IMR-90 (cell line): ENCODE measurements around the gene DHRS7. TPM values are rescaled to one million over a fixed set of nuclear protein-coding genes. Genes with fewer than 3 reads are reported as not detected.

ENCODE experiments used
- ATAC-seq: fragments of 200-7000 bp; cut with Tn5 transposase; 2 replicates; pipeline ENCODE4 v1.9.1; 2020; ENCODE audit warnings: low read depth, mild to moderate bottlenecking, moderate library complexity
- BruUV-seq: library from RNA; stranded (reverse); fragments of 400-500 nt; replicated peaks from 2 replicates; lab custom pipeline; 2021; lab: Mats Ljungman, UMichigan
- CTCF ChIA-PET: fragments of 300-600 bp; formaldehyde crosslinking; extraction: SDS; loops from one replicate; lab custom pipeline; 2021; ENCODE audit warnings: antibody characterized with exemption; lab: Yijun Ruan, JAX
- POLR2A ChIA-PET: fragments of 300-600 bp; sonication (Branson Sonifier 250); formaldehyde crosslinking; loops from one replicate; lab custom pipeline; 2022; ENCODE audit warnings: antibody characterized with exemption; ENCODE audit not compliant: unreplicated experiment; lab: Charles Lee
- DNase-seq: peaks from one replicate; pipeline ENCODE4 v3.0.0; 2013
- H2AFZ ChIP-seq: replicated peaks from 2 replicates; pipeline ENCODE3; 2013; ENCODE audit warnings: low read length, mild to moderate bottlenecking; ENCODE audit not compliant: poor library complexity
- H2AK5ac ChIP-seq: 2 replicates; pipeline ENCODE4 v1.6.1; 2013; ENCODE audit warnings: low read depth, low read length, inconsistent platforms
- H2AK9ac ChIP-seq: replicated peaks from 2 replicates; pipeline ENCODE3; 2013; ENCODE audit warnings: mild to moderate bottlenecking, low read depth, low read length, moderate library complexity; ENCODE audit not compliant: poor library complexity
- H2BK120ac ChIP-seq: 2 replicates; pipeline ENCODE4 v1.6.1; 2013; ENCODE audit warnings: low read depth, low read length, inconsistent platforms
- H2BK15ac ChIP-seq: 3 replicates; pipeline ENCODE4 v1.6.1; 2013; ENCODE audit warnings: low read depth, low read length, inconsistent platforms
- H2BK20ac ChIP-seq: 2 replicates; pipeline ENCODE4 v1.6.1; 2013; ENCODE audit warnings: low read depth, mild to moderate bottlenecking, inconsistent platforms, low read length, moderate library complexity
- H2BK5ac ChIP-seq: 2 replicates; pipeline ENCODE4 v1.6.1; 2013; ENCODE audit warnings: mild to moderate bottlenecking, low read depth, low read length, inconsistent platforms; ENCODE audit not compliant: poor library complexity, severe bottlenecking
- H3K14ac ChIP-seq: replicated peaks from 2 replicates; pipeline ENCODE4 v1.6.1; 2013; ENCODE audit warnings: low read depth, low read length, inconsistent platforms
- H3K18ac ChIP-seq: 2 replicates; pipeline ENCODE4 v1.6.1; 2013; ENCODE audit warnings: low read depth, low read length, control low read depth
- H3K23ac ChIP-seq: 2 replicates; pipeline ENCODE4 v1.6.1; 2013; ENCODE audit warnings: low read depth, low read length, inconsistent platforms
- H3K27ac ChIP-seq: 2 replicates; pipeline ENCODE4 v1.5.1; 2013; ENCODE audit warnings: mild to moderate bottlenecking, control low read depth, low read length; ENCODE audit not compliant: insufficient read depth
- H3K27me3 ChIP-seq: 2 replicates; pipeline ENCODE4 v1.6.1; 2013; ENCODE audit warnings: low read length; ENCODE audit not compliant: control insufficient read depth, insufficient read depth
- H3K36me3 ChIP-seq: 2 replicates; pipeline ENCODE4 v1.6.1; 2013; ENCODE audit warnings: low read length, mixed read lengths; ENCODE audit not compliant: control insufficient read depth, insufficient read depth
- H3K4ac ChIP-seq: 2 replicates; pipeline ENCODE4 v1.6.1; 2013; ENCODE audit warnings: low read depth, low read length, inconsistent platforms
- H3K4me1 ChIP-seq: 2 replicates; pipeline ENCODE4 v1.6.1; 2013; ENCODE audit warnings: low read length, mixed read lengths; ENCODE audit not compliant: control insufficient read depth, insufficient read depth
- H3K4me2 ChIP-seq: 2 replicates; pipeline ENCODE4 v1.6.1; 2013; ENCODE audit warnings: low read depth, mild to moderate bottlenecking, control low read depth, low read length, moderate library complexity
- H3K4me3 ChIP-seq: 2 replicates; pipeline ENCODE4 v1.5.1; 2013; ENCODE audit warnings: low read depth, mild to moderate bottlenecking, control low read depth, low read length, moderate library complexity; ENCODE audit not compliant: insufficient read depth
- H3K56ac ChIP-seq: 2 replicates; pipeline ENCODE4 v1.6.1; 2013; ENCODE audit warnings: low read length, inconsistent platforms; ENCODE audit not compliant: insufficient read depth; ENCODE audit errors: extremely low read depth
- H3K79me1 ChIP-seq, 2 experiments: 2 replicates each; pipeline ENCODE4 v1.6.1; 2013; ENCODE audit warnings: low read length in 2 of 2, inconsistent platforms in 1 of 2, low read depth in 1 of 2
- H3K9ac ChIP-seq: 2 replicates; pipeline ENCODE4 v1.6.1; 2013; ENCODE audit warnings: low read depth, low read length, control low read depth
- H3K9me1 ChIP-seq: 2 replicates; pipeline ENCODE4 v1.6.1; 2013; ENCODE audit warnings: low read length, inconsistent platforms; ENCODE audit not compliant: insufficient read depth
- H3K9me3 ChIP-seq: 2 replicates; pipeline ENCODE4 v1.6.1; 2013; ENCODE audit warnings: low read length; ENCODE audit not compliant: control insufficient read depth, insufficient read depth
- H4K20me1 ChIP-seq: 2 replicates; pipeline ENCODE4 v1.6.1; 2013; ENCODE audit warnings: low read length, inconsistent platforms; ENCODE audit not compliant: insufficient read depth
- H4K5ac ChIP-seq: 2 replicates; pipeline ENCODE4 v1.6.1; 2013; ENCODE audit warnings: mild to moderate bottlenecking, low read depth, low read length, control low read depth
- H4K8ac ChIP-seq, 2 experiments: 2 replicates each; pipeline ENCODE4 v1.6.1; 2013; ENCODE audit warnings: low read depth in 2 of 2, low read length in 2 of 2, control low read depth in 1 of 2, inconsistent platforms in 1 of 2
- H4K91ac ChIP-seq: 2 replicates; pipeline ENCODE4 v1.6.1; 2013; ENCODE audit warnings: low read depth, low read length, inconsistent platforms; ENCODE audit not compliant: insufficient read depth
- BHLHE40 ChIP-seq: fragments of 150-350 bp; IDR thresholded peaks from 2 replicates; pipeline ENCODE4 v1.6.1; 2016; ENCODE audit warnings: mild to moderate bottlenecking, low read depth, low read length
- CEBPB ChIP-seq: IDR thresholded peaks from 2 replicates; pipeline ENCODE4 v1.6.1; 2012; ENCODE audit warnings: low read depth, low read length, improper control_type of control experiment
- CHD1 ChIP-seq: IDR thresholded peaks from 2 replicates; pipeline ENCODE4 v1.6.1; 2012; ENCODE audit warnings: low read depth, low read length, improper control_type of control experiment
- ELK1 ChIP-seq: fragments of 150-350 bp; IDR thresholded peaks from 2 replicates; pipeline ENCODE4 v1.6.1; 2016; ENCODE audit warnings: low read depth, mild to moderate bottlenecking, low read length, moderate library complexity, borderline replicate concordance
- FOS ChIP-seq: fragments of 150-350 bp; IDR thresholded peaks from 2 replicates; pipeline ENCODE4 v1.6.1; 2016; ENCODE audit warnings: low read depth, low read length
- MAFK ChIP-seq: IDR thresholded peaks from 2 replicates; pipeline ENCODE4 v1.6.1; 2012; ENCODE audit warnings: low read depth, low read length, improper control_type of control experiment
- MXI1 ChIP-seq: IDR thresholded peaks from 2 replicates; pipeline ENCODE4 v1.6.1; 2012; ENCODE audit warnings: low read depth, mild to moderate bottlenecking, low read length, moderate library complexity, borderline replicate concordance
- NFE2L2 ChIP-seq: fragments of 150-350 bp; IDR thresholded peaks from 2 replicates; pipeline ENCODE4 v1.6.1; 2016; ENCODE audit warnings: low read depth, mild to moderate bottlenecking, low read length
- RAD21 ChIP-seq: IDR thresholded peaks from 2 replicates; pipeline ENCODE4 v1.6.1; 2012; ENCODE audit warnings: low read length, improper control_type of control experiment
- RCOR1 ChIP-seq: IDR thresholded peaks from 2 replicates; pipeline ENCODE4 v1.6.1; 2012; ENCODE audit warnings: mild to moderate bottlenecking, low read length, improper control_type of control experiment; ENCODE audit not compliant: insufficient replicate concordance
- SMC3 ChIP-seq: fragments of 150-350 bp; IDR thresholded peaks from 2 replicates; pipeline ENCODE4 v1.6.1; 2016; ENCODE audit warnings: low read depth, mild to moderate bottlenecking, antibody characterized with exemption, low read length, moderate library complexity
- USF2 ChIP-seq: fragments of 150-350 bp; IDR thresholded peaks from 2 replicates; pipeline ENCODE4 v1.6.1; 2017; ENCODE audit warnings: mild to moderate bottlenecking, antibody characterized with exemption, low read length, low read depth
- WGBS, 2 experiments: methylation state at CpG; one replicate each; pipeline versions ENCODE4 v1.1.5 to v1.1.7; 2013; ENCODE audit warnings: missing lambda C conversion rate in 2 of 2; ENCODE audit not compliant: insufficient read length in 1 of 2; ENCODE audit errors: extremely low coverage in 2 of 2; 5-methylcytosine and 5-hydroxymethylcytosine counted together
- dilution Hi-C: fragments of 300-500 bp; cut with HindIII; formaldehyde crosslinking; loops from one replicate; pipeline ENCODE4 v1.14.3; 2018; ENCODE audit warnings: low sequenced_read_pairs; ENCODE audit not compliant: unreplicated experiment
- in situ Hi-C: fragments of 300-500 bp; cut with MboI; formaldehyde crosslinking; loops from 3 replicates; pipeline ENCODE4 v1.14.3; 2019; ENCODE audit warnings: low sequenced_read_pairs, inconsistent platforms, mixed read lengths
- intact Hi-C: fragments of 100-400 bp; cut with micrococcal nuclease; formaldehyde crosslinking; loops from 2 replicates; pipeline ENCODE4 v1.10.0; 2022
- polyA plus RNA-seq, 3 experiments: library from polyadenylated mRNA; depleted of rRNA; stranded (reverse); fragments of >200 nt; gene quantifications; 2 replicates each; pipeline ENCODE4 v1.2.3, GENCODE V29; 2012; ENCODE audit warnings: low replicate concordance in 1 of 3
- total RNA-seq: library from RNA; depleted of rRNA; stranded (reverse); fragments of >200 nt; gene quantifications from 2 replicates; pipeline ENCODE4 v1.2.3, GENCODE V29; 2012

Gene DHRS7
- total and polyA plus RNA-seq, 2 of the 4 experiments (the other 2 are of a cell fraction) = 30.3 to 50.2 TPM

- no peak overlapping the region for H2AK9ac ChIP-seq
- WGBS, 2 experiments = 78% methylated on average over 3 of the region's 4 CpGs; no CpG with 5 or more reads in 1 of the 2 experiments
- H3K4ac ChIP-seq = no peak overlapping the region
- TF ChIP-seq CEBPB = no peak
- no peak for TF ChIP-seq BHLHE40
- no peak for TF ChIP-seq USF2
- TF ChIP-seq NFE2L2 = no peak
- TF ChIP-seq ELK1 = no peak
- no peak for TF ChIP-seq FOS
- TF ChIP-seq SMC3 = no peak
- TF ChIP-seq MAFK = no peak
- no peak for TF ChIP-seq MXI1
- TF ChIP-seq RCOR1 = no peak
- TF ChIP-seq CHD1 = no peak
- TF ChIP-seq RAD21 = no peak
- no peak overlapping the region for H3K4me3 ChIP-seq
- H2BK15ac ChIP-seq = no peak overlapping the region
- H3K4me1 ChIP-seq = no peaks in the 10 kb centered on the region
- dilution Hi-C loops (no loop called here), in situ Hi-C loops (no loop called here), intact Hi-C loops (loop anchor here (2.0 kb wide), 1 partner anchor 367 kb away; no protein-coding TSS in a partner anchor)
- BruUV-seq = no TSS peak
- POLR2A ChIA-PET = no interaction called here
- H3K23ac ChIP-seq = no peak overlapping the region
- DNase-seq (no peak), ATAC-seq (peak; percentile 21; the same call in 1 of the 2 replicates)
- H4K20me1 ChIP-seq = no peaks in the 10 kb centered on the region
- H3K18ac ChIP-seq = no peak overlapping the region
- H3K9me1 ChIP-seq = no peaks in the 10 kb centered on the region
- no peaks in the 10 kb centered on the region for H3K36me3 ChIP-seq
- H4K8ac ChIP-seq = no peak overlapping the region
- CTCF ChIA-PET = interaction anchor here (1.4 to 1.6 kb wide), 2 partner anchors 25 to 225 kb away, joined by 3 to 4 read pairs; no protein-coding TSS in a partner anchor
- peaks cover 7% of the 10 kb centered on the region for H3K27me3 ChIP-seq
- H3K27ac ChIP-seq = no peak overlapping the region
- no peak overlapping the region for H4K91ac ChIP-seq
- no peaks in the 10 kb centered on the region for H3K9me3 ChIP-seq
- H2BK5ac ChIP-seq = no peak overlapping the region
- no peak overlapping the region for H2AFZ ChIP-seq
- no peak overlapping the region for H3K14ac ChIP-seq
- no peak overlapping the region for H3K4me2 ChIP-seq
- no peak overlapping the region for H2BK20ac ChIP-seq
- H4K5ac ChIP-seq = no peak overlapping the region
- no peak overlapping the region for H2AK5ac ChIP-seq
- H2BK120ac ChIP-seq = no peak overlapping the region
- no peaks in the 10 kb centered on the region for H3K79me1 ChIP-seq
- no peak overlapping the region for H3K9ac ChIP-seq
- H3K56ac ChIP-seq = no peak overlapping the region
These were observed 25.0 kb upstream of the DHRS7 start for GRCh38 chr14:60189923-60190840.
